LNCAP (cell line): ENCODE measurements around the gene SECTM1.

Experiments
- CTCF ChIP-seq: fragments of 450-650 bp; IDR thresholded peaks from 2 replicates; pipeline ENCODE4 v1.5.1; 2017; ENCODE audit warnings: mild to moderate bottlenecking

Gene SECTM1

DNA sequence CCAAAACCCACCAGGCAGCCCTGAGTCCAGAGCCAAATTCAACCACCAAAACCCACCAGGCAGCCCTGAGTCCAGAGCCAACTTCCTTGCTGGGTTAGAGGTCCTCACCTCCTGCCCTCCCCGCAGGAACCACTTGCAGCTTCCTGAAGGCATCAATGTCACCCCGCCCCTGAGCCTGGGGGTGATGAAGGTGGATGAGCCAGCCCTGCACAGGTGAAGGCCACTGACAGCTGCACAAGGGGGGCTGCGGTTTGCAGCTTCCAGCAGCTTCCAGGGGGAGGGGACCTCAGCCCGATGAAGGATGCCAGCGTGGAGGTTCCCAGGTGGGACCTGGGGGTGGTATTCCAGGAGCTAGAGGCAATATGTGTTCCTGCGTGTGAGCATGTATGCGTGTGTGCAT is 52.5 kb downstream of the SECTM1 start:
- TF ChIP-seq CTCF: no peak

DNA sequence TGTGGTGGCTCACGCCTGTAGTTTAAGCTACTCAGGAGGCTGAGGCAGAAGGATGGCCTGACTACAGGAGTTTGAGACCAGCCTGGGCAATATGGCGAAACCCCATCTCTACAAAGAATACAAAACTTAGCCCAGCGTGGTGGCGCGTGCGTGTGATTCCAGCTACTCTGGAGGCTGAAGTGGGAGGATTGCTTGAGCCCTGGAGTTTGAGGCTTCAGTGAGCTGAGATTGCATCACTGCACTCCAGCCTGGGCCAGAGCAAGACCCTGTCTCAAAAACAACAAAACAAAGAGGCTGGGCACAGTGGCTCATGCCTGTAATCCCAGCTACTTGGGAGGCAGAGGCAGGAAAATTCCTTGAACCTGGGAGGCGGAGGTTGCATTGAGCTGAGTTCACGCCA is 53.0 kb downstream of the SECTM1 start:
- no peak for TF ChIP-seq CTCF

DNA sequence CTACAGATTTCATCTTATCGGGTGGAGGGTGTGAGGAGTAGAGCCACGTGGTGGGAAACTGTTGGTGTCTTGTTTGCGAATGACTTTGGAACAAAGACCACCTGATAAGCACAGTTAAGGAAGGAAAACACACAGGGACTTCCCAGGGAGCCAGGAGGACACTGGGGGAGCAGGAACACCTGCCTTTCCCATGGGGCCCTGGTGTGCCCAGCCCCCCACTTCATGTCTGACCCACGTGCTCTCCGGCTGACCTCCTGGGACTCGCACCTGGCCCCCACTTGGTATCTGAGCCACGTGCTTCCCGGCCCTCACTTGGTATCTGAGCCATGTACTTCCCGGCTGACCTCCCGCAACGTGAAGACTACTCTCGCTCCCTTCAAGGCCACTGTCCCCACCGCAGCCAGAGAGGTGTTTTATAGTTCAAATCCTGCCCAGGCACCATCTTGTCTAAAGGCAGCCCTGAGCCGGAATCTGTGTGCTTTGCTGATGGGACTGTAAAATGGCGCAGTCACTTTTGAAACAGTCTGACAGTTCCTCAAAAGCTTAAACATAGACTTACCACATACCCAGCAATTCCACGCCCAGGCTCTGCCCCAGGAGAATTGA is 54.7 kb downstream of the SECTM1 start:
- TF ChIP-seq CTCF: no peak

GRCh38 chr17:82278308-82278707 is 55.3 kb downstream of the SECTM1 start:
- TF ChIP-seq CTCF: no peak

DNA sequence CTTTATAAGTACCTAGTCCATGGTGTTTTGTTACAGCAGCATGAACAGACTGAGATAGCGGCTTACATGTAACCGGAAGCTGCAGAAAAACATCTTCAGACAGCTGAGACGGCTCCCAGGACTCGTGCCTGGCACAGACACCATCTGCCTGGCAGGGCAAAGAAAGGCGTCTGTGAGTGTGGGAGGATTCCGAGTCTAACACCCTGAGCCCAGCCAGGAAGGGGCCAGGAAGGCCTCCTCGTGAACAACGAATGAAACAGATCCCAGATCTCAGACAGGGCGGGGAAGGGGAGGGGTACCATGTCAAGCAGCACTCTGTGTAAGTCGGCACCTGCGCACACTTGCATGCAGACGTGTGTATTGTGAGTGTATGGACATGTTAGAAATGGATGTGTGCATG is 55.7 kb downstream of the SECTM1 start:
- no peak for TF ChIP-seq CTCF

GRCh38 chr17:82276938-82277337 is 56.6 kb downstream of the SECTM1 start:
- no peak for TF ChIP-seq CTCF

DNA sequence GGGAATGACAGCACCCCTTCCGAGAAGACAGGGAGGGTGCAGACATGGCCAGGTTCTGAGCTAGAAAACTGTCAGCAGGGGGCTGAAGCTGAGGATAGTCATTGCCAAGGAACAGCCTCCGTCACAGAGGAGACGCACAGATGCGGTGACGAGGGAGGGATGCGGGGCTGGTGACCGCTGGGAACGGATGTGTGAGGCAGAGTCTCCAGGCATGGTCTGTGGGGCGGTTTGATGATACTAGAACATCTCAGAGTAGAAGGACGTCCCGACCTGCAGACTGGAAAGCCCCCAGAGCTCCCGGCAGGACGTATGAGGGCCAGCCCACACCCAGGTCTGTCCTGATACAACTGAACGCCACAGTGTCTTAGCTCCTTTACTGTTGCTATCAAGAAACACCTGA is 58.2 kb downstream of the SECTM1 start:
- TF ChIP-seq CTCF: no peak
